ENCODE results near the gene GGCT. TPM values are rescaled to one million over a fixed set of nuclear protein-coding genes. Genes with fewer than 3 reads are reported as not detected.

Gene GGCT
- total and polyA plus RNA-seq, 2 of the 8 experiments (the other 6 are each of a cell fraction or from before 2014, with no cell fraction given) = 50.0 to 129 TPM

GRCh38 chr7:30511973-30512662 lies 7.5 kb upstream of the GGCT start:
- H2BK15ac ChIP-seq (ENCODE audit: low read length) = no peak overlapping the region
- CTCF ChIA-PET (ENCODE audit: partially characterized antibody) = interaction anchor here (1.1 to 4.9 kb wide), 11 partner anchors 10 to 228 kb away, joined by 3 to 63 read pairs (median 9); no protein-coding TSS in a partner anchor
- FAIRE-seq = no peak
- H3K4me1 ChIP-seq (replicated peaks in 1 of 4; ENCODE audit: control insufficient read depth in 3 of 4, insufficient read depth in 4 of 4, low read length in 3 of 4) = no peaks in the 10 kb centered on the region
- H3K9ac ChIP-seq (replicated peaks in 1 of 4; ENCODE audit: extremely low read depth in 1 of 4, low read depth in 3 of 4, low read length in 3 of 4) = no peak overlapping the region
- no peak overlapping the region for H3K56ac ChIP-seq (replicated peaks; ENCODE audit: insufficient read length, low read depth, low read length)
- no peak overlapping the region; a peak in 1 of 8 replicates for H3K4me3 ChIP-seq (ENCODE audit: extremely low read depth in 1 of 4, insufficient read depth in 2 of 4, low read depth in 3 of 4, low read length in 4 of 4)
- no peak overlapping the region for H2BK5ac ChIP-seq (ENCODE audit: low read depth, low read length)
- H4K20me1 ChIP-seq (replicated peaks in 1 of 2; ENCODE audit: control insufficient read depth in 1 of 2, insufficient read depth in 2 of 2, low read length in 2 of 2) = no peaks in the 10 kb centered on the region
- H3K18ac ChIP-seq (ENCODE audit: extremely low read depth, low read length) = no peak overlapping the region
- no peak overlapping the region for H2BK20ac ChIP-seq (ENCODE audit: low read length)
- no peaks in the 10 kb centered on the region for H3K9me3 ChIP-seq (ENCODE audit: insufficient read depth in 2 of 2, low read depth in 1 of 2, low read length in 1 of 2)
- no peak overlapping the region for H4K5ac ChIP-seq (ENCODE audit: insufficient read length, low read depth, low read length)
- no peak overlapping the region for H3K27ac ChIP-seq (ENCODE audit: low read depth, low read length)
- H2BK12ac ChIP-seq (ENCODE audit: low read depth, low read length) = no peak overlapping the region
- H3K23ac ChIP-seq (ENCODE audit: insufficient read length) = no peak overlapping the region
- no peak overlapping the region for H2AK5ac ChIP-seq (ENCODE audit: low read depth, low read length)
- 66% methylated on average over 1 of the region's 1 CpG; no CpG with 5 or more reads in 1 of the 2 experiments for WGBS, 2 experiments (ENCODE audit: extremely low coverage in 1 of 2, insufficient coverage in 1 of 2, insufficient read length in 1 of 2, insufficient replicate concordance in 2 of 2, low coverage in 1 of 2, low lambda C conversion rate in 2 of 2, missing lambda C conversion rate in 1 of 2)
- no peaks in the 10 kb centered on the region for H3K79me2 ChIP-seq (ENCODE audit: control insufficient read depth in 1 of 2, insufficient read depth in 2 of 2, low read length in 2 of 2)
- H3K27me3 ChIP-seq (replicated peaks in 1 of 4; ENCODE audit: control insufficient read depth in 3 of 4, extremely low read depth in 1 of 4, insufficient read depth in 3 of 4, low read length in 3 of 4) = no peaks in the 10 kb centered on the region
- no peaks in the 10 kb centered on the region for H3K79me1 ChIP-seq (ENCODE audit: low read depth, low read length)
- H2BK120ac ChIP-seq (replicated peaks; ENCODE audit: low read depth, low read length) = no peak overlapping the region
- H3K23me2 ChIP-seq (ENCODE audit: low read depth, low read length) = no peaks in the 10 kb centered on the region
- no peaks in the 10 kb centered on the region for H3K36me3 ChIP-seq (ENCODE audit: control insufficient read depth in 2 of 4, insufficient read depth in 4 of 4, low read length in 3 of 4)
- H3K14ac ChIP-seq (ENCODE audit: insufficient read length) = no peak overlapping the region
- H4K91ac ChIP-seq (replicated peaks; ENCODE audit: insufficient read length, low read length) = no peak overlapping the region
- no peak overlapping the region for H4K8ac ChIP-seq (ENCODE audit: extremely low read depth, insufficient read depth, low read length)
- POLR2A ChIA-PET (ENCODE audit: partially characterized antibody) = interaction anchor here (1.4 kb wide), 1 partner anchor 52 kb away, joined by 6 read pairs; no protein-coding TSS in a partner anchor
- H3K4ac ChIP-seq (replicated peaks; ENCODE audit: insufficient read length, low read depth, low read length) = no peak overlapping the region
- no peak for DNase-seq (ENCODE audit: low read depth in 1 of 2, low spot score in 2 of 2)
- H2AFZ ChIP-seq (ENCODE audit: low read length) = no peak overlapping the region
- H3K4me2 ChIP-seq (ENCODE audit: insufficient read depth in 1 of 2, low read depth in 2 of 2, low read length in 2 of 2) = no peak overlapping the region
- TF ChIP-seq POLR2AphosphoS5 (IDR thresholded peaks at IDR 0.05; ENCODE audit: low read depth, low read length) = no peak
- TF ChIP-seq SIX5 (IDR thresholded peaks at IDR 0.05; ENCODE audit: low read depth, low read length) = no peak

Data from H1 (cell line).